Cardiac fibroblast (primary cell): Measurements from ENCODE around the gene ACR.

Experiments
- DNase-seq, 2 donors: peaks; one replicate each; pipeline versions ENCODE4 v3.0.0 to v3.0.0-alpha.2; 2010; ENCODE audit warnings: low read depth in 2 of 2
- H3K4me3 ChIP-seq, 2 donors: replicated peaks in 1 of 2; 1 replicate in 1 of 2; 2 replicates in 1 of 2; pipeline ENCODE4 v1.5.1; 2011; ENCODE audit warnings: low read depth in 2 of 2, low read length in 2 of 2, mild to moderate bottlenecking in 2 of 2, moderate library complexity in 1 of 2
- CTCF ChIP-seq: IDR thresholded peaks from one replicate; pipeline ENCODE4 v1.5.1; 2011; ENCODE audit warnings: low read depth, mild to moderate bottlenecking, low read length, inconsistent platforms

Gene ACR

GRCh38 chr22:50722716-50723428 is 15.1 kb upstream of the ACR start:
- no peak for DNase-seq
- no peak overlapping the region for H3K4me3 ChIP-seq
- TF ChIP-seq CTCF, result no peak

- no peak for DNase-seq
- TF ChIP-seq CTCF, result no peak
- no peak overlapping the region for H3K4me3 ChIP-seq
Observed at GRCh38 chr22:50723991-50724390, 14.0 kb upstream of the ACR start.

GRCh38 chr22:50724616-50725015 is 13.4 kb upstream of the ACR start:
- no peak for TF ChIP-seq CTCF
- H3K4me3 ChIP-seq, result no peak overlapping the region
- no peak for DNase-seq

- no peak for TF ChIP-seq CTCF
Observed at GRCh38 chr22:50725597-50725996, 12.4 kb upstream of the ACR start.

GRCh38 chr22:50726643-50727340 is 11.2 kb upstream of the ACR start:
- DNase-seq, result no peak
- TF ChIP-seq CTCF, result no peak
- H3K4me3 ChIP-seq, result no peak overlapping the region

More at GRCh38 chr22:50725597-50725996, 12.4 kb upstream of the ACR start:
- no peak overlapping the region for H3K4me3 ChIP-seq
- DNase-seq, result no peak

GRCh38 chr22:50727678-50728522 is 10.1 kb upstream of the ACR start:
- no peak for DNase-seq
- TF ChIP-seq CTCF, result no peak
- H3K4me3 ChIP-seq, result no peak overlapping the region
